Right kidney (tissue), 9 donors: ENCODE data around the gene FSIP2.
A peak's percentile ranks its signal among the peaks of the same experiment; 100 is the strongest.

ENCODE experiments used
- DNase-seq: peaks from one replicate; pipeline ENCODE4 v3.0.0-alpha.2; 2016
- long read RNA-seq, 8 donors: transcript quantifications; one replicate each; lab custom pipeline, GENCODE V29; 2026

The FSIP2 gene
- long read RNA-seq, donor 1: 0 reads
- long read RNA-seq, donor 2: 0 reads
- long read RNA-seq, donor 3: 0 reads
- long read RNA-seq, donor 4: 0 reads
- long read RNA-seq, donor 5: 0 reads
- long read RNA-seq, donor 6: 0 reads
- long read RNA-seq, donor 7: 0 reads
- long read RNA-seq, donor 8: 0 reads

DNA sequence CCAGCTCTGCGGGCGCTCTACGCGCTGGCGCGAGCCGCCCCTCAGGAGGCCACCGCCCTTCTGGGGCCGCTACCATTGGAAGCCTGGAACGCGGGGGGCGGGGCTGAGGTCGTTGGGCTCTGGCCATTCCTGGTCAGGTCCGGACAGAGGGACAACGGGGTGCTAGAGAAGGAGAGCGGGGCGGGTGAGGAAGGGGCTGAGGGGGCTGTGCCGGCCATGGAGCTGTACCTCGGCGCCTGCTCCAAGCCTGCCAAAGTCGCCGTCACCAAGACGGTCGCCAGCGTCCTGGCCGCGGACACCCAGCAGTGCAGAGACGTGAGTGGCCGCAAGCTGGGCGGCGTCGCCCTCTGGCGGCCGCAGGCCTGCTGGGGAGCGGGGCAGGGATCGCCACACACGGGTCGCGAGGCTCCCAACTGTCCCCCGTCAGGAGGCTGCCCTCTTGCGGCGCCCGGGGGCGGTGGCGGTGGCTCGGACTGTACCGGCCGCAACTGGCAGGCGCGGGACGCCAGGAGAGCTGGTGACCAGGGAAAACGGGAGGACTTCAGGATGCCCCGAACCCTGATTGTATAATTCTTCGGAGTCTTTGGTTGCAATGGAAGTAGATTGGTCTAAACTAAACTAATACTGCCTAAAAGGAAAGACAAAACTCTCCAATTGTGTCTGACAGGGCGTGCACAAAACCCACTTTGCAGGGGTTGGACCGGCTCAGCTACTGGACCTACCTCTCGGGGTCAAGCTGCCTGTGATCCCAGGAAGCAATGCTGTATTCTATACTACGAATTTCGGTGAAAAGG, at the start of gene FSIP2:
FSIP2 (plus strand) TSS at position 126 of the 794 bp plus-strand sequence; CDS start at position 217, 91 bp downstream.
- DNase-seq: peak; percentile 76

- DNase-seq: no peak
These were observed 48.6 kb upstream of the FSIP2 start for GRCh38 chr2:185689906-185690539.

GRCh38 chr2:185695711-185696235, 42.8 kb upstream of the FSIP2 start:
- DNase-seq: no peak

GRCh38 chr2:185700883-185701282, 37.7 kb upstream of the FSIP2 start:
- no peak for DNase-seq

DNA sequence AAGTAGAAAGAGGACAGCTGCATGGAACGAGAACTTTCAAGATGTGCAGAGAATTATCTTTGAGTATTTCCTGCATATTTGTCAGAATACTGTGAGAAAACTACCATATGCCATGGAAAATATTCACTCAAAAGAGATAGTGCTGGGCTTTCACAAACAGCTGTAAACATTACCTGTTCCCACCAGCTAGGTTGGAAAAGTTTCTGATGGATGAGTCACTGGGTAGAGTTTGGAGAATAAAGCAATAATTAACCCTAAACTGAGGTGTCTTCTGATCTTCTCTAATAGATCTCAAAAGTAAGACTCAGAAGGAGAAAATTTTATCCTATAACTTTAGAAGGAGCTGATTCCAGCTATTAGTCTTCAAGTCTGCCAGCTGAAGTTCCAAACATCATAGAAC, 3.9 kb upstream of the FSIP2 start:
- DNase-seq: no peak

- no peak for DNase-seq
These were observed 2.4 kb upstream of the FSIP2 start for GRCh38 chr2:185736210-185736609.

DNA sequence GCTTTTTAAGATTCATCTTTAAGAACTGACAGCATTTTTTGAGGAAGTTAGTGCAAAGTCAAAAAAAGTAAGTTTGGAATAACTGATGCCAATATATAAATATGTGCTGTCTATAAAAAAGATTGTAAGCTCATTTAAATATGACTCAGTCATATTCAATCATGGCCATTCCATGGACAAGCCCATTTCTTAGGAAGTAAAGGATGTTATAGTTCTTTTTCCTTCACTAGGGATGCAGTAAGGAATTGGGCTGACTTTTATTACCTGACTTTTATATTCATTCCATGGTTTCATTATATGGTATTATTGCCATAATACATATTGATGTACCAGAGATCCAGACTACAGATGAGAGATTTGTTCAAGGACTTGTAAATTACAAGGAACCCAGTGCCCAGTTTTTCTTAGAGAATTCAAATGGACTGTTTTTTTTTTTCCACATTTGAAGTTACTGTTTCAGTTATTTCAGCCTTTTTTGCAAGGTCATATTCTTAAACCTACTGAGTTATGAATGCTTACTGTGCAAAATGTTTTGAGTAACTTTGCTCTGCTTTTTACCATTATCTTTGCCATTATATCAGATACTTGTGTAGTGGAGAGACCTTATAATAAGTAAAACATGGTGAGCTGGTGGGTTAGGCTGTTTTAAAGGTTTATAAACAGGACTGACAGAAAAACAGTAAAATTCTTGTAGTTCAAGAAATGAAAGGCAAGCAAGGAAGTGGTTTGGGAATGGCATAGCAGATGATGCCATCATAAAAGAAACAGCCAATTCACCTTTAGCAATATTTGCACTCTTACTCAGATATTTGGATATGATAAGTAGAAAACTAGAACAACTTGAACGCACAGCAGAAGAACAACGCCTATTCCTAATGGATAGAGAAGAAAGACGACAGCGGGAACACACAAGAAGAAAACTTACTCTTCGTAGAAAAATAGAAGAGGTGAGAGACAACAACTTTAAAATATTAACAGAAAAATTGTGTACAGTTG, 7.6 kb downstream of the FSIP2 start:
- DNase-seq: no peak

DNA sequence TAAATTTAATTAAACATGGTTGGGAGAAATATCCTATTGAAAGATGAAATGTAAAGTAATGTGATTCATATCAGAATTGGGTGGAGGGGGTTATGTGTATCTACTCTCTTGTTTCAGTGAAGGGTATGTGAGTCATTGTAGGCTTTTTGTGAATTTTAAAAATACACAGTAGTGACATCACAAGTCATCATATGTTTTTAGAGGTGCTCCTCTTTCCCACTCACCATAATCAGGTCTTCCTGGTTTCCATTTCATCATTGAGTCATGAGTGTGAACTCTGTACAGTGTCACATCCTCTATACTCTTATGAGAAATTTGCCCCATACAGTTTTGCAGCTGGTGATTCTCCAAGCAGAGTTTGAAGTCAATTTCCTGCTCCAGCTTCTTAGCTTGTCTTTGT, 18.8 kb downstream of the FSIP2 start:
- no peak for DNase-seq

GRCh38 chr2:185771396-185771795, 32.8 kb downstream of the FSIP2 start:
- no peak for DNase-seq

DNA sequence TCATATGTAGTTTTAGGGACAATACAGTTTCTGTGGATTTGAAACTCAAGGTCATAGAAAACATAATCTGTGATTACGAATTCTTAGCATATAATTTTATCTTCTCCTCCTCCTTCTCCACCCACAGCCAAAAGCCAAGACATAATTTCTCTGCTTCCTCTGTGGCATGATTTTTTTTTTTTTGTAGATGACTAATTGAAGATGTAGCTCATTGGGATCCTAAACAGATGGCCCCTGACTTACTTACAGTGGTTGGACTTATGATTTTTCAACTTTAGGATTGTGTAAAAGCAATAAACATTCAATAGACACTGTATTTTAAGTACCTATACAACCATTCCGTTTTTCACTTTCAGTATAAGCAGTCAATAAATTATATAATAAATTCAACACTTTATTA, 42.3 kb downstream of the FSIP2 start:
- no peak for DNase-seq

- DNase-seq: no peak
These were observed 43.7 kb downstream of the FSIP2 start for GRCh38 chr2:185782223-185782769.

DNA sequence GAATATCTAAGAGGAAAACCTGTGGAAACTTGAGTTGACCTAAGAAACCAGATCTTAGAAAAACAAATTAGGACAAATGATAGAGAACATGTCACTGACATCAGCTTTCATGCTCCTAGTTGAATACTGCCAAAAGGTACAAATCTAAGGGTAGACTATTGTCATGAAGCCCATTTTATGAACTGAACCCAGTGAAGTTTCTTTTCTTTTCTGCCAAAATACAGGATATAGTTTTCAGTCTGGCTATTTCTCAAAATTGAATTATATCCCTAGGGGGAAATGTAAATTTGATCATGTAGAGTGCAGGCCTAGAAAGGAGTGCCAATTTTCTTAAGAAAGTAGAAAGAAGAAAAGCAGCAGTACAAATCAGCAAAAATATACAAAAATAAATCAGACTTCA, 46.6 kb downstream of the FSIP2 start:
- no peak for DNase-seq

DNA sequence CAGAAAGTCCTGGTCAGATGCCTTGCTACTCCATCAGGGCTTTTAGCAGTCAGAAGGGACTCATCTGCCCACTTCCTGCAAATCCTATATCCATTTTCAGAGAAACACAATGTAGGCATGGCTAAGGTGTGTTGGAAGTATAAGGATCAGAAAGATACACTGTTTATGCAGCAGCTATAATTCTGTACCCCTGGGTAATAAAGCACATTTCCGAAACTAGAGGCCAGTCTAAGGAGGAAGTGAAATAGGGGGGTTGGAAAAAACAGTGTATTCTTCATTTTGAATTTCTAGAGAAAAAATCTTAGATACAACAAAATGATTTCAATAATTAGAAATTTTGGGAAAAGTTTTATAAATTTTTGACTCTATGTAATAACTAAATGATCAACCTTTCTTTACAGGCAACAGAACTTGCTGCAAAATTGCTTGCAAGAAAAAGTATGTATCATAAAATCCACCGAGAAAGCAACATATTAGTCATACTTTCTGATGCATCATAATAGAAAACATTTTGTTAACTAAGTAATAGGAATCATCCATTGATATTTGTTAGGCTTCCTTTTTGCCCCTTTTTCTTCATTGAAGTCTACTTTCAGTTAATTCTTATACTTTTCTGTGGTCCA, 47.4 kb downstream of the FSIP2 start:
- no peak for DNase-seq

DNA sequence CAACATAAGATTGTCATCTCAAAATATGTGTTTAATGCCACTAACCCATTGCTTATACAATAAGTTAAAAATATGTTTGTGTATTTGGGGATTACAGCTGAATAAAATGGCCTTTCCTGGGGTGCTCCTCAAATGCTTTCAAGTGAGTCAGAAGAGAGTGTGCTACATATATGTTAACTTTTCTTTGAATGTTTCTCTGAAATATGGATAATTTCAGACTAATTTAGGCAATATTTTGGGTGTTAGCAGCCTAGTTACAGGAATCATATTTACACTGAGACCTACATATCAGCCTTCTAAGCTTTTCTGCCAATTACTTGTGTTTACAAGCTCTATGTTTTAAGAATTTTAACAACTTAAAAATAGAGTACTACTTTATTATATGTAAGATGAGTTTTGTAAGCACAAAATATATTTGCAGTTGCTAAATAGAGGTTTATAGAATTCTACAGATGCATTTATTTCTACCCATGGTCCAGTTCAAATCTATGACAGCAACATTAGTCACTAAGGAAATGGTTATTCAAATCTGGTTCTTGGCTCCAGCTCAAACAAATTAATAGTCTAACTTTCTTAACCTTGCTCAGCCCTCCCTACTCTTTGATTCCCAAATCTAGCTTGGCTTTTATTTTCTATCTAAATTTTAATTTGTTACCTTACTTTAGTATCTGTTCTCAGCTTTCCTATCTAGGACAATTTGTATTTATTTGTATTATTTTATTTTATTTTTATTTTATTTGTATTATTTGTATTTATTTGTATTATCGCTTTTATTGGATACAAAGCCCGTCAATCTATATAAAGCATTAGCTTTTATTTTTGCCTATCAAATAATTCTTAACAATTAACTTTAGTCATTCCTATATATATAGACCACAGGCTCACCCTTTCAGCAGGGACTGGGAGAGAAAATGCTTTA, 48.9 kb downstream of the FSIP2 start:
- no peak for DNase-seq

DNA sequence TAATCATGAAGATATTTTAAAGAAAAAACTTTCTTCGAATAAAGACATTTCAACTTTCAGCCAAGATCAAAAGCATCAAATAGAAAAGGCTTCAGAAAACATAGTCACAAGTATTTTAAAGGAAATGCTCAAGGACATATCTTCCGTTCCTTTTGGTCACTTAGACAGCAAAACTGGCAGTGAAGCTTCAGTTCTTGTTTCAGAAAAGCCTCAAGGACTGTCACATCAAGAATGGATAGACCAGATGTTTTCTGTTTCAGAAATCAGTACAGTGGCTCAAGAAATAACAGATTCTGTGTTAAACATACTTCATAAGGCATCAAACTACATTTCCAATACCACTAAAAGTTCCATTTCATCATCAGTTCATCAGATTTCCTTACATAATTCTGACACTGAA, 51.8 kb downstream of the FSIP2 start:
- DNase-seq: no peak

DNA sequence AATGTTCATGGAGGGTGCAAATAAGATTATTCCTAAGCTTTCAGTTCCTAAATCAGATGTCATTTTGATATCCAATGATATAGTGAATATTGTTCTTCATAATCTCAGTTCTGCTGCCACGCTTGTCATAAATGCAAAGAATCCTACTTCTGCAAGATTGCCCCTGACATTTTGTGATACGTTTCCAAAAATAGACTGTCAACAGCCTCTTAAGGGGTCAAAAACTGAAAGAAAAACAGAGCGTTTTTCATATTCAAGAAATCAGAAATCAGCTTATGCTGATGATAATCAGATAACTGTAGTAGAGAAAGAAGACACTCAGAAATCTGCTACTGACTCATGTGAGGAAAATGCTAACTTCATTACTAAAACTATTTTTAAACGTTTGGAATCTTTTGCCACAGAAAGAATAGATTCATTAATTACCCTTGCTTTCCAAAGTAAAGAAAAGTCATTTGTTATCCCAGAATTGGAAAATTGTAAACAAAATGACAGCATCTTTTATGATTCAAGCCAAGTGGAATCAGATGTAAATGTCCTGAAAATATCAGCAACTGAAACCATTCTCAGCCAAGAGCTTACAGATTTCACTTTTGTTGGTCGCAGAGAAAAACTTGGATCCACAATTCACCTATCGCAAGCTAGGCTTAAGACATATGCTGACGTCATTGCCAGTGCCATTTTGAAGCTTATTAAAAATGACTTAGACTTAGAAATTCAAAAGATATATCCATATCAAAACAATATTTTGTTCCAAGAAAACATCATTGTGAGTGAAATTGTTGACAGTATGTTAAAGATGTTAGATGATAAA, 55.1 kb downstream of the FSIP2 start:
- DNase-seq: no peak

DNA sequence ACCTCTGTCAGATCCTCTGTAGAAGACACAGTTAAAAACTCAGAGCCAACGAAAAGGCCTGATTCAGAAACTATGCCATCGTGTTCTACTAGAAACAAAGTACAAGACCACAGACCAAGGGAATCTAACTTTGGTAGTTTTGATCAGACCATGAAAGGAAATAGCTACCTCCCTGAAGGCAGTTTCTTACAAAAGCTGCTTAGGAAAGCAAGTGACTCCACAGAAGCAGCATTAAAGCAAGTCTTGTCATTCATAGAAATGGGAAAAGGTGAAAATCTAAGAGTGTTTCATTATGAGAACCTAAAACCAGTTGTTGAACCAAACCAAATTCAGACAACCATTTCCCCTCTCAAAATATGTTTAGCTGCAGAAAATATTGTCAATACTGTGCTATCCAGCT, 58.2 kb downstream of the FSIP2 start:
- no peak for DNase-seq

DNA sequence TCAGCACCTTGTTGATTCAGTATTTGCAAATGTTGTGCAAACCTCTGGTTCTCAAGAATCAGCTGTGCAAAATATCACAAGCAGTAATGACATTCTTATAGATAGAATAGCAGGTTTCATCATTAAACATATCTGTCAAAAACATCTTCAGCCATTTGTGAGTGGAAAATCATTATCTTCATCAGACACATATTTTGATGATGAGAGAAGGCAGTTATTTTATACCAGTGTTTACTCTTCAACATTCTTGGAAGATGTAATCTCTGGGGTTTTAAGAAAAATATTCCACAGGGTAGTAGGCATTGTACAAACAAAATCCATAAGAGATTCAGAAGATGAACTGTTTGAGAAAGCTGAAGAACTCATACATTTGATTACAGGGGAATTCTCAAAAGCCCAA, 64.3 kb downstream of the FSIP2 start:
- DNase-seq: no peak

DNA sequence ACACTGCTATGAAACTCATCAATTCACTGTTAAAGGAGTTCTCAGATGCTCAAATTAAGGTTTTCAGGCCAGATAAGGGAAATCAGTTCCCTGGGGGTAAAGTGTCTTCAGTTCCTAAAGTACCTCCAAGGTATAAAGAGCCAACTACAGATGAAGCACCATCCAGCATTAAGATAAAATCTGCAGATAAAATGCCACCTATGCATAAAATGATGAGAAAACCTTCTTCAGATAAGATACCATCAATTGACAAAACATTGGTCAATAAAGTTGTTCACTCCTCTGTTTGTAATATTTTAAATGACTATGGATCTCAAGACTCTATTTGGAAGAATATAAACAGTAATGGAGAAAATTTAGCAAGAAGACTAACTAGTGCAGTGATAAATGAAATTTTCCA, 68.2 kb downstream of the FSIP2 start:
- no peak for DNase-seq
